WTC11 (cell line): Measurements from ENCODE around the gene MAU2.

ENCODE experiments used
- ARID4B ChIP-seq: sonication (generic); formaldehyde crosslinking; IDR thresholded peaks from 2 replicates; pipeline ENCODE4 v1.8.0; 2023; ENCODE audit warnings: missing genetic modification reagents, mild to moderate bottlenecking, borderline replicate concordance
- ATF1 ChIP-seq: sonication (generic); formaldehyde crosslinking; IDR thresholded peaks from 2 replicates; pipeline ENCODE4 v1.8.1; 2023; ENCODE audit warnings: mild to moderate bottlenecking, moderate library complexity, missing genetic modification reagents
- ATF2 ChIP-seq: sonication (generic); formaldehyde crosslinking; IDR thresholded peaks from 2 replicates; pipeline ENCODE4 v1.8.1; 2022; ENCODE audit warnings: low read depth, missing genetic modification reagents, borderline replicate concordance
- HMGA2 ChIP-seq: fragments of 250-450 bp; sonication (Bioruptor Pico); IDR thresholded peaks from 2 replicates; pipeline ENCODE4 v1.4.0; 2021; ENCODE audit warnings: mild to moderate bottlenecking, moderate library complexity
- IRF2 ChIP-seq: sonication (generic); formaldehyde crosslinking; IDR thresholded peaks from 2 replicates; pipeline ENCODE4 v1.8.0; 2022; ENCODE audit warnings: low read depth, missing genetic modification reagents, borderline replicate concordance
- NR1H2 ChIP-seq: sonication (generic); formaldehyde crosslinking; IDR thresholded peaks from 2 replicates; pipeline ENCODE4 v1.9.0; 2021; ENCODE audit warnings: mild to moderate bottlenecking, moderate library complexity, missing genetic modification reagents
- NR2C2 ChIP-seq: sonication (generic); formaldehyde crosslinking; IDR thresholded peaks from 2 replicates; pipeline ENCODE4 v1.8.0; 2022; ENCODE audit warnings: mild to moderate bottlenecking, missing genetic modification reagents
- ZNF138 ChIP-seq: sonication (generic); formaldehyde crosslinking; conservative IDR thresholded peaks from 2 replicates; pipeline ENCODE4 v1.8.1; 2022; ENCODE audit warnings: mild to moderate bottlenecking, moderate library complexity, missing genetic modification reagents
- ZNF416 ChIP-seq: fragments of 250-450 bp; sonication (Bioruptor Pico); IDR thresholded peaks from 2 replicates; pipeline ENCODE4 v1.9.0; 2021; ENCODE audit warnings: mild to moderate bottlenecking, inconsistent platforms
- ZNF512 ChIP-seq: sonication (generic); formaldehyde crosslinking; IDR thresholded peaks from 2 replicates; pipeline ENCODE4 v1.8.1; 2022; ENCODE audit warnings: missing genetic modification reagents, borderline replicate concordance
- TF ChIP-seq, protein P1 (sequence below): fragments of 200-600 bp; IDR thresholded peaks from 2 replicates; pipeline ENCODE4 v1.8.0; 2022; ENCODE audit warnings: antibody characterized with exemption
- TF ChIP-seq, protein P2 (sequence below): sonication (generic); formaldehyde crosslinking; conservative IDR thresholded peaks from 2 replicates; pipeline ENCODE4 v1.8.1; 2022; ENCODE audit warnings: mild to moderate bottlenecking, missing genetic modification reagents
- TF ChIP-seq, protein P3 (sequence below): sonication (generic); formaldehyde crosslinking; IDR thresholded peaks from 2 replicates; pipeline ENCODE4 v1.8.0; 2022; ENCODE audit warnings: mild to moderate bottlenecking, missing genetic modification reagents

- no peak for TF ChIP-seq IRF2 (CRISPR knock-in tag)
- TF ChIP-seq, protein P1, sequence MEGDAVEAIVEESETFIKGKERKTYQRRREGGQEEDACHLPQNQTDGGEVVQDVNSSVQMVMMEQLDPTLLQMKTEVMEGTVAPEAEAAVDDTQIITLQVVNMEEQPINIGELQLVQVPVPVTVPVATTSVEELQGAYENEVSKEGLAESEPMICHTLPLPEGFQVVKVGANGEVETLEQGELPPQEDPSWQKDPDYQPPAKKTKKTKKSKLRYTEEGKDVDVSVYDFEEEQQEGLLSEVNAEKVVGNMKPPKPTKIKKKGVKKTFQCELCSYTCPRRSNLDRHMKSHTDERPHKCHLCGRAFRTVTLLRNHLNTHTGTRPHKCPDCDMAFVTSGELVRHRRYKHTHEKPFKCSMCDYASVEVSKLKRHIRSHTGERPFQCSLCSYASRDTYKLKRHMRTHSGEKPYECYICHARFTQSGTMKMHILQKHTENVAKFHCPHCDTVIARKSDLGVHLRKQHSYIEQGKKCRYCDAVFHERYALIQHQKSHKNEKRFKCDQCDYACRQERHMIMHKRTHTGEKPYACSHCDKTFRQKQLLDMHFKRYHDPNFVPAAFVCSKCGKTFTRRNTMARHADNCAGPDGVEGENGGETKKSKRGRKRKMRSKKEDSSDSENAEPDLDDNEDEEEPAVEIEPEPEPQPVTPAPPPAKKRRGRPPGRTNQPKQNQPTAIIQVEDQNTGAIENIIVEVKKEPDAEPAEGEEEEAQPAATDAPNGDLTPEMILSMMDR = no peak
- TF ChIP-seq HMGA2 = no peak
- TF ChIP-seq, protein P2, sequence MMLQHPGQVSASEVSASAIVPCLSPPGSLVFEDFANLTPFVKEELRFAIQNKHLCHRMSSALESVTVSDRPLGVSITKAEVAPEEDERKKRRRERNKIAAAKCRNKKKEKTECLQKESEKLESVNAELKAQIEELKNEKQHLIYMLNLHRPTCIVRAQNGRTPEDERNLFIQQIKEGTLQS (CRISPR knock-in tag) = no peak
- TF ChIP-seq ATF2 (CRISPR knock-in tag) = no peak
- no peak for TF ChIP-seq ATF1 (CRISPR knock-in tag)
- TF ChIP-seq ZNF512 (CRISPR knock-in tag) = no peak
- TF ChIP-seq ZNF416 = no peak
- TF ChIP-seq, protein P3, sequence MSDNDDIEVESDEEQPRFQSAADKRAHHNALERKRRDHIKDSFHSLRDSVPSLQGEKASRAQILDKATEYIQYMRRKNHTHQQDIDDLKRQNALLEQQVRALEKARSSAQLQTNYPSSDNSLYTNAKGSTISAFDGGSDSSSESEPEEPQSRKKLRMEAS = no peak
- no peak for TF ChIP-seq ZNF138 (CRISPR knock-in tag)
- TF ChIP-seq NR2C2 (CRISPR knock-in tag) = no peak
- TF ChIP-seq ARID4B = no peak
- no peak for TF ChIP-seq NR1H2
Observed at GRCh38 chr19:19327672-19328071, 7.0 kb downstream of the MAU2 start.
